ENCODE results near the gene MYL12B.

The MYL12B gene

DNA sequence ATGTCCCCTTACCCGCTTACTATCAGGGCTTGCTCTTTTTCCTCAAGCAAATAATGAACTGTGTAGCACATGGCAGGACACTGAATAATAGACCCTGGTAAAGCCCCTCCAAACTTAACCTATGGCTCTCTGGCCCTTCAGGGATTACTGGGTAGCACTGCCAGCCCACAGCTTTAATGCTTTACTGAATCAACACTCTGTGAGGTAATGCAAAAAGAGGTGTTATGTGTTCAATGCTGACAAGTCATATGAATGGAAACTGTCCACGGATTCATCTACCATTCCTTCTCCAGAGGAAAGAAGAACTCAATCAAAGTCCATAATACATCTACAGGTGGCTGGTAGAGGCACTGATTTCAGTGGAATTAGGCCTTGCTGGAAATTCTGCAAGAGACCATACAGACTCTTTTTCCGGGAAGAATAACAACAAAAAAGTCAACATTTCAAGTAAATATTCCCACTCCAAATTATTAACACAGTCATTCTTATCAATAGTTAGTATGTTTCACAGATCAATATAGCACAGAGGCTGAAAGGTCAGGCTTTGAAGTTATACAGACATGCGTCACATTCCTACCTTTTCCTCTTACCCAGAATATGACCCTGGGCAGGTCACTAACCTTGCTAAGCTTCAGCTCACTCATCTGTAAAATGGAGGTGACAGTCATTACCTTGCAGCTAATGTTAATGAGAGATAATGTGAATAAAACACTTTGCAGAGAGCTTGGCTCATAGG lies 28.3 kb upstream of the MYL12B start:
- no peak for DNase-seq (ENCODE audit: extremely low spot score)
- ChIA-PET POLR2A (no interaction called here), CTCF (interaction anchor here (1.2 to 1.3 kb wide), 2 partner anchors 12 to 105 kb away, joined by 3 to 7 read pairs; no protein-coding TSS in a partner anchor)

DNA sequence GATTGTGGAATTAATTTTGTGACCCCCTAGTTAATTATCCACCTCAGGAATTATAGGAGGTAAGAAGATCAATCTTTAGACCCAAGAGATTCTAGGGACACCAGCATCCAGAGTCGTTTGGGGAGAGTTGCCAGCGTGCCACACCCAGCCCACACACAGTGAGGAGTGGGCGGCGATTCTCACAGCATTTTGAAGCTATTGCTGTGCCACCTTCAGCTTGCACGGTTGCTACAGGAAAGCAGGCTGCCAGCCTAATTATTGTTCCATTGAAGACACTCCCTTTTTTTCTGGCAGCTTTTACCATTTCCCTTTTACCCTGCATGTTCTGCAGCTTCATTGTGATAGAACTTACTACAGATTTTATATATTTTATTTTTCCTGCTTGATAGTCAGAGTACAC lies 27.5 kb upstream of the MYL12B start:
- TF ChIP-seq, protein P1, sequence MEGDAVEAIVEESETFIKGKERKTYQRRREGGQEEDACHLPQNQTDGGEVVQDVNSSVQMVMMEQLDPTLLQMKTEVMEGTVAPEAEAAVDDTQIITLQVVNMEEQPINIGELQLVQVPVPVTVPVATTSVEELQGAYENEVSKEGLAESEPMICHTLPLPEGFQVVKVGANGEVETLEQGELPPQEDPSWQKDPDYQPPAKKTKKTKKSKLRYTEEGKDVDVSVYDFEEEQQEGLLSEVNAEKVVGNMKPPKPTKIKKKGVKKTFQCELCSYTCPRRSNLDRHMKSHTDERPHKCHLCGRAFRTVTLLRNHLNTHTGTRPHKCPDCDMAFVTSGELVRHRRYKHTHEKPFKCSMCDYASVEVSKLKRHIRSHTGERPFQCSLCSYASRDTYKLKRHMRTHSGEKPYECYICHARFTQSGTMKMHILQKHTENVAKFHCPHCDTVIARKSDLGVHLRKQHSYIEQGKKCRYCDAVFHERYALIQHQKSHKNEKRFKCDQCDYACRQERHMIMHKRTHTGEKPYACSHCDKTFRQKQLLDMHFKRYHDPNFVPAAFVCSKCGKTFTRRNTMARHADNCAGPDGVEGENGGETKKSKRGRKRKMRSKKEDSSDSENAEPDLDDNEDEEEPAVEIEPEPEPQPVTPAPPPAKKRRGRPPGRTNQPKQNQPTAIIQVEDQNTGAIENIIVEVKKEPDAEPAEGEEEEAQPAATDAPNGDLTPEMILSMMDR (IDR thresholded peaks at IDR 0.05; ENCODE audit: control extremely low read depth, extremely low read depth, low read depth, missing control alignments) = no peak
- no peak for DNase-seq (ENCODE audit: extremely low spot score)
- ChIA-PET POLR2A (no interaction called here), CTCF (interaction anchor here (1.2 to 1.3 kb wide), 2 partner anchors 12 to 105 kb away, joined by 3 to 7 read pairs; no protein-coding TSS in a partner anchor)

More for the DNA sequence above, 28.3 kb upstream of the MYL12B start:
- TF ChIP-seq, protein P1 (IDR thresholded peaks at IDR 0.05; ENCODE audit: control extremely low read depth, extremely low read depth, low read depth, missing control alignments) = no peak

DNA sequence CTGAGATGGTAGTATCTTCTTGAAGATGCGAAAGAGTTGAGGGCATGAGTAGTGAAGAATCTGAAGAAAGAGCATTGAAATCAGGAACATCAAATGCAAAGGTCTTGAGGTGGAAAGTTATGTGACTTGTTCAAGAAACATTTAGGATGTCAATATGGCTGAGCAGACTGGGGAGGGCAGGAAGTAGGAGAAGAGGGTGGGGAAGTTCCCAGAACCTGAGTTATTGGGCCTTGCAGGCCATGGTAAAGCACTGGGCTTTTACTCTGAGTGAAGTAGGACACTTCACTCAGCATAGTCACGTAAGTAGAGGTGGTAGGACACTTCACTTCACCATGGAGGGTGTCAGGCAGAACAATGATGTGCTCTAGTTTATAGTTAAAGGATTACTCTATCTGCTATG lies 26.1 kb upstream of the MYL12B start:
- POLR2A ChIA-PET = no interaction called here
- no peak for DNase-seq (ENCODE audit: extremely low spot score)
- CTCF ChIA-PET = interaction anchor here (1.1 kb wide), 1 partner anchor 84 kb away, joined by 3 read pairs; no protein-coding TSS in a partner anchor
- TF ChIP-seq, protein P1 (IDR thresholded peaks at IDR 0.05; ENCODE audit: control extremely low read depth, extremely low read depth, low read depth, missing control alignments) = no peak

DNA sequence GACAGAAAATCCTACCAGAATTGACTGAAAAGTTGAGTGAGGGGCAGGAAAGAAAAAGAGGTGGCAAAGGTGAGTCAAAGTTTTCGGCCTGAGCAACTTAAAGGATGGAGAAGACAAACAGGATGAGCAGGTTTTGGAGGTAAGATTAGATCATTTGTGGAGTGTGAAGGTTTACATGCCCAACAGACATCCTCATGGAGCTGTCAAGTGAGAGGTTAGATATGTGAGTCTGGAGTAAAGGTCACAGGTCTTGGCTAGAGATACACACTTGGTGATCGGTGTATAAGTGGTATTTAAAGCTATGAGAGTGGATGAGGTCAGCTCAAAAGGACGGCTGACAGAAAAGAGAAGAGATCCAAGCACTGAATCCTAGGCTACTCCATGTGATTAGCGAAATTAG lies 25.5 kb upstream of the MYL12B start:
- ChIA-PET CTCF (interaction anchor here (3.5 kb wide), 1 partner anchor 10 kb away, joined by 10 read pairs; no protein-coding TSS in a partner anchor), POLR2A (no interaction called here)
- TF ChIP-seq, protein P1 (IDR thresholded peaks at IDR 0.05; ENCODE audit: control extremely low read depth, extremely low read depth, low read depth, missing control alignments) = no peak
- no peak for DNase-seq (ENCODE audit: extremely low spot score)

DNA sequence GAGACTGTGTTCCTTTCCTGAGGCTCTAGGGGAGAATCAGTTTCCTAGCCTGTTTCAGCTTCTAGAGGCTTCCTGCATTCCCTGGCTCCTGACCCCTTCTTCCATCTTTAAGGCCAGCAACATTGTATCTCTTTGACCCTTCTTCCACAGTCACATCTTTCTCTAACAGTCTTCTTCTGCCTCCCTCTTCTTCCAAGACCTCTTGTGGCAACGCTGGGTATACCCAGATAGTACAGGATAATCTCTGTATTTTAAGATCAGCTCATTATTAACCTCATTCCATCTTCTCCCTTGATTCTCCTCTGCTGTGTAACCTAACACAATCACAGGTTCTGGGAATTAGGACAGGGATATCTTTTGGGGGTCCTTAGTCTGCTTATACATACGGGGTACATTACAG lies 23.2 kb upstream of the MYL12B start:
- TF ChIP-seq, protein P1 (IDR thresholded peaks at IDR 0.05; ENCODE audit: control extremely low read depth, extremely low read depth, low read depth, missing control alignments) = no peak
- DNase-seq (ENCODE audit: extremely low spot score) = no peak
- ChIA-PET CTCF (interaction anchor here (0.7 to 3.5 kb wide), 9 partner anchors 8 to 256 kb away, joined by 3 to 10 read pairs (median 3); partner anchors contain the start of gene MYL12A), POLR2A (no interaction called here)

DNA sequence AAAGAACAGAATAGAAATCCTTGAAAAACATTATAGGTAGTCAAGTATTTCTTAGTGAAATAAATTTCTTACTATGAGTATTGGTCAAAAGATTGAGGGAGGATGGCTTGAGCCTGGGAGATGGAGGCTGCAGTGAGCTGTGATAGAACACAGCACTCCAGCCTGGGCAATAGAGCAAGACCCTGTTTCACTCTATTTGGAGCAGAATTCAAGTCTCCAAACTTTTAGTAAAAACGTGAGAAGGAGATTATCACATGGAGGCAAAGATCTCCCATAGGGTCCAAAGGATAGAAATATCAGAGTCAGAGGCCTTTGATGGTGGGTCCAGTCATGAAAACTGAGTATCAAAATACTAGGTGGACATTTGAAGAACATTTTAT lies 16.8 kb upstream of the MYL12B start:
- CTCF ChIA-PET = interaction anchor here (0.7 to 4.7 kb wide), 49 partner anchors 7 to 480 kb away, joined by 3 to 73 read pairs (median 6); partner anchors contain the start of genes MYL12B and MYOM1
- TF ChIP-seq, protein P1 (IDR thresholded peaks at IDR 0.05; ENCODE audit: control extremely low read depth, extremely low read depth, low read depth, missing control alignments) = no peak
- POLR2A ChIA-PET = interaction anchor here (0.7 kb wide), 1 partner anchor 284 kb away, joined by 4 read pairs; no protein-coding TSS in a partner anchor
- DNase-seq (ENCODE audit: extremely low spot score) = no peak
